ENCODE results near the gene MUS81.

Gene MUS81

GRCh38 chr11:65859095-65859811, 980 bp upstream of the MUS81 start:
- DNase-seq (ENCODE audit: low spot score) = peak; percentile 100

GRCh38 chr11:65859812-65860277, 388 bp upstream of the MUS81 start:
- no peak for DNase-seq (ENCODE audit: low spot score)

- DNase-seq (ENCODE audit: low spot score) = no peak
Observed at GRCh38 chr11:65861165-65861505, 902 bp downstream of the MUS81 start.

- DNase-seq (ENCODE audit: low spot score) = no peak
Observed at GRCh38 chr11:65861533-65862183, 1.4 kb downstream of the MUS81 start.

GRCh38 chr11:65862191-65862735, 2.0 kb downstream of the MUS81 start:
- DNase-seq (ENCODE audit: low spot score) = no peak

- no peak for DNase-seq (ENCODE audit: low spot score)
Observed at GRCh38 chr11:65862941-65863888, 3.0 kb downstream of the MUS81 start.

GRCh38 chr11:65863889-65864705, 3.9 kb downstream of the MUS81 start:
- no peak for DNase-seq (ENCODE audit: low spot score)

GRCh38 chr11:65864706-65865471, 4.7 kb downstream of the MUS81 start:
- DNase-seq (ENCODE audit: low spot score) = no peak

GRCh38 chr11:65865550-65866172, 5.4 kb downstream of the MUS81 start:
- no peak for DNase-seq (ENCODE audit: low spot score)

- no peak for DNase-seq (ENCODE audit: low spot score)
Observed at GRCh38 chr11:65866509-65867283, 6.5 kb downstream of the MUS81 start.

GRCh38 chr11:65867284-65868071, 7.2 kb downstream of the MUS81 start:
- no peak for DNase-seq (ENCODE audit: low spot score)

GRCh38 chr11:65868076-65868667, 7.9 kb downstream of the MUS81 start:
- peak; percentile 54 for DNase-seq (ENCODE audit: low spot score)

GRCh38 chr11:65868907-65869306, 8.7 kb downstream of the MUS81 start:
- DNase-seq (ENCODE audit: low spot score) = no peak

GRCh38 chr11:65869643-65870306, 9.5 kb downstream of the MUS81 start:
- no peak for DNase-seq (ENCODE audit: low spot score)

- DNase-seq (ENCODE audit: low spot score) = no peak
Observed at GRCh38 chr11:65870307-65870658, 10.1 kb downstream of the MUS81 start.

- peak; percentile 55 for DNase-seq (ENCODE audit: low spot score)
Observed at GRCh38 chr11:65870706-65871681, 10.8 kb downstream of the MUS81 start.
